K562 (cell line): ENCODE results near the gene VPS37D. TPM values are rescaled to one million over a fixed set of nuclear protein-coding genes. Genes with fewer than 3 reads are reported as not detected.

Experiments used
- FOXA3 ChIP-seq, 2 experiments: fragments of 450-650 bp in 1 of 2; sonication (generic) in 1 of 2; formaldehyde crosslinking; IDR thresholded peaks in 1 of 2; conservative IDR thresholded peaks in 1 of 2; 2 replicates each; pipeline versions ENCODE4 v1.4.0 to v1.8.0; 2020 to 2022; ENCODE audit warnings: mild to moderate bottlenecking in 2 of 2, missing genetic modification reagents in 1 of 2
- FOXK1 ChIP-seq: sonication (generic); formaldehyde crosslinking; IDR thresholded peaks from 2 replicates; pipeline ENCODE4 v1.8.0; 2022; ENCODE audit warnings: missing genetic modification reagents, mild to moderate bottlenecking, borderline replicate concordance
- JUND ChIP-seq, 2 experiments: IDR thresholded peaks; 2 replicates in 1 of 2; 3 replicates in 1 of 2; pipeline ENCODE4 v1.6.1; 2011; ENCODE audit warnings: borderline replicate concordance in 2 of 2, low read depth in 2 of 2, low read length in 2 of 2, improper control_type of control experiment in 1 of 2, missing biosample characterization in 1 of 2, missing genetic modification characterization in 1 of 2, missing genetic modification reagents in 1 of 2
- MCM3 ChIP-seq: fragments of 450-650 bp; IDR thresholded peaks from 2 replicates; pipeline ENCODE4 v1.6.1; 2016
- NEUROD1 ChIP-seq: fragments of 150-350 bp; IDR thresholded peaks from 2 replicates; pipeline ENCODE4 v1.6.1; 2014; ENCODE audit warnings: borderline replicate concordance, low read length, low read depth; ENCODE audit not compliant: partially characterized antibody
- NFE2 ChIP-seq: IDR thresholded peaks from 2 replicates; pipeline ENCODE4 v1.6.1; 2014; ENCODE audit warnings: antibody characterized with exemption, low read depth
- NFYB ChIP-seq: IDR thresholded peaks from 2 replicates; pipeline ENCODE4 v1.6.1; 2011; ENCODE audit warnings: mild to moderate bottlenecking, moderate library complexity; ENCODE audit not compliant: insufficient read length; ENCODE audit errors: extremely low read depth
- RBBP5 ChIP-seq: fragments of 200-600 bp; sonication (generic); IDR thresholded peaks from 2 replicates; pipeline ENCODE4 v1.6.1; 2012; ENCODE audit warnings: borderline replicate concordance, mild to moderate bottlenecking, low read length, control low read depth, inconsistent platforms; ENCODE audit not compliant: insufficient read depth, poor library complexity, severe bottlenecking
- RFX7 ChIP-seq: fragments of 250-450 bp; sonication (Bioruptor Pico); IDR thresholded peaks from 2 replicates; pipeline ENCODE4 v1.5.1; 2021; ENCODE audit warnings: mild to moderate bottlenecking
- SIN3A ChIP-seq, 2 experiments: fragments of 150-350 bp in 1 of 2; IDR thresholded peaks; 2 replicates each; pipeline ENCODE4 v1.6.1; 2011 to 2016; ENCODE audit warnings: borderline replicate concordance in 2 of 2, low read depth in 2 of 2, low read length in 2 of 2, mild to moderate bottlenecking in 2 of 2, moderate library complexity in 2 of 2; ENCODE audit not compliant: control insufficient read depth in 1 of 2
- STAG1 ChIP-seq: sonication (generic); formaldehyde crosslinking; IDR thresholded peaks from 2 replicates; pipeline ENCODE4 v1.5.0; 2020; ENCODE audit warnings: missing genetic modification reagents, borderline replicate concordance
- TSC22D4 ChIP-seq: fragments of 450-650 bp; IDR thresholded peaks from 2 replicates; pipeline ENCODE4 v1.6.1; 2016; ENCODE audit warnings: missing genetic modification characterization, missing biosample characterization, control low read depth
- ZC3H8 ChIP-seq: fragments of 450-650 bp; IDR thresholded peaks from 2 replicates; pipeline ENCODE4 v1.6.1; 2017
- ZNF140 ChIP-seq: fragments of 250-450 bp; sonication (Bioruptor Pico); IDR thresholded peaks from 2 replicates; pipeline ENCODE4 v1.8.0; 2021; ENCODE audit warnings: moderate library complexity, mild to moderate bottlenecking, inconsistent platforms
- ZNF431 ChIP-seq: sonication (generic); formaldehyde crosslinking; IDR thresholded peaks from 2 replicates; pipeline ENCODE4 v1.8.0; 2022; ENCODE audit warnings: mild to moderate bottlenecking, missing genetic modification reagents
- ZNF57 ChIP-seq: fragments of 450-650 bp; formaldehyde crosslinking; IDR thresholded peaks from 2 replicates; pipeline ENCODE4 v1.4.0; 2020; ENCODE audit warnings: mild to moderate bottlenecking, moderate library complexity
- polyA plus RNA-seq, 8 experiments: library from polyadenylated mRNA; depleted of rRNA in 4 of 8; stranded (reverse) in 5 of 8; unstranded in 3 of 8; fragments of >200 nt; fragmentation: Nextera tagmentation in 2 of 8; fragmentation: Illumina TruSeq in 1 of 8; extraction: Ambion mirVana in 2 of 8; extraction: Trizol in 1 of 8; gene quantifications; 2 replicates each; pipeline versions ENCODE4 v1.2.1 to v1.2.3, GENCODE V29; 2011 to 2014; ENCODE audit warnings: inconsistent platforms in 1 of 8, missing spikeins in 1 of 8
- total RNA-seq, 7 experiments: library from RNA; depleted of rRNA in 6 of 7; stranded (reverse); fragments of >200 nt in 6 of 7; fragmentation: Illumina TruSeq in 2 of 7; extraction: Trizol in 2 of 7; gene quantifications; 2 replicates each; pipeline versions ENCODE4 v1.2.1 to v1.2.3, GENCODE V29; 2011 to 2021; ENCODE audit warnings: low replicate concordance in 1 of 7
- TF ChIP-seq, protein P1 (sequence below): fragments of 450-650 bp; IDR thresholded peaks from 2 replicates; pipeline ENCODE4 v1.6.1; 2016; ENCODE audit warnings: missing biosample characterization, missing genetic modification characterization
- TF ChIP-seq, protein P2 (sequence below), 2 experiments: fragments of 450-650 bp; IDR thresholded peaks; 2 replicates each; pipeline ENCODE4 v1.6.1; 2016; ENCODE audit warnings: mild to moderate bottlenecking in 2 of 2, borderline replicate concordance in 1 of 2, low read depth in 1 of 2, moderate library complexity in 1 of 2

VPS37D gene
- total and polyA plus RNA-seq, 9 of the 15 experiments (the other 6 are each of a cell fraction or from before 2014, with no cell fraction given): 0.25 to 2.3 (median 1.0) TPM; not detected in 3

DNA sequence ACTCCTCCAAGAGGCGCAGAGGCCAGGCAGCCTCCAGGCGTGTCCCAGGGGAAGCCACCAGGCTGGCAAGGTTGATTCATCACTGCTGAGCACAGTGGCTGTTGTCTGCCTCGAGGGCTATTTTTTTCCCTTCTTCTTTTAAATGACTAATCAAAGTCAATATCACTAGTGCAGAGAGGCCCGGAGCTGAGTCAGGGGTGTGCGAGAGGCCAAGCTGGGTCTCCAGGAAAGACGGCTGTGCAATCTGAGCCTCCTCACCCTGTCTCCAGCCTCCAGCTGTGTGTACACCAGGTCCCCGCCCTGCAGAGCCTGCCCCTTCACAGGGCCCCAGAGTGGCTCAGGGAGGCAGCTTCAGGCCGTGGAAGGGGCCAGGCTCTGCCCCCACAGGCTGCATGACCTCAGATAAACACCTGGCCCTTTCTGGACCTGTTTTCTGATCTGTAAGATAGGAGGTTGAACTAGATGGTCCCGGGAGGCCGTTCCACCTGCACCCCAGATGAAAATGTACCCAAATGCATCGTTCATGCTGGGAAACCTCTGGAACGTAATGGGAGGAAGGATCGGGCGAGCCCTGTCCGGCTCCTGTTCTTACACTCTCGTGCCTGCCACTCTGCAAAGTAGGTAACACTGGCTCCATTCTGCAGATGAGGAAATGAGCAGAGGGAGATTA is 48.2 kb downstream of the VPS37D start (continued):
- no peak for TF ChIP-seq RFX7 (CRISPR knock-in tag)
- no peak for TF ChIP-seq MCM3
- TF ChIP-seq, protein P1, sequence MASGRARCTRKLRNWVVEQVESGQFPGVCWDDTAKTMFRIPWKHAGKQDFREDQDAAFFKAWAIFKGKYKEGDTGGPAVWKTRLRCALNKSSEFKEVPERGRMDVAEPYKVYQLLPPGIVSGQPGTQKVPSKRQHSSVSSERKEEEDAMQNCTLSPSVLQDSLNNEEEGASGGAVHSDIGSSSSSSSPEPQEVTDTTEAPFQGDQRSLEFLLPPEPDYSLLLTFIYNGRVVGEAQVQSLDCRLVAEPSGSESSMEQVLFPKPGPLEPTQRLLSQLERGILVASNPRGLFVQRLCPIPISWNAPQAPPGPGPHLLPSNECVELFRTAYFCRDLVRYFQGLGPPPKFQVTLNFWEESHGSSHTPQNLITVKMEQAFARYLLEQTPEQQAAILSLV (tag): no peak
- TF ChIP-seq NFE2: peak; percentile 83
- TF ChIP-seq ZNF431 (CRISPR knock-in tag): 0 out of 2 replicates have a peak, but pooled peaks have one; percentile 8
- peak; percentile 29 for TF ChIP-seq RBBP5
- TF ChIP-seq, protein P2, sequence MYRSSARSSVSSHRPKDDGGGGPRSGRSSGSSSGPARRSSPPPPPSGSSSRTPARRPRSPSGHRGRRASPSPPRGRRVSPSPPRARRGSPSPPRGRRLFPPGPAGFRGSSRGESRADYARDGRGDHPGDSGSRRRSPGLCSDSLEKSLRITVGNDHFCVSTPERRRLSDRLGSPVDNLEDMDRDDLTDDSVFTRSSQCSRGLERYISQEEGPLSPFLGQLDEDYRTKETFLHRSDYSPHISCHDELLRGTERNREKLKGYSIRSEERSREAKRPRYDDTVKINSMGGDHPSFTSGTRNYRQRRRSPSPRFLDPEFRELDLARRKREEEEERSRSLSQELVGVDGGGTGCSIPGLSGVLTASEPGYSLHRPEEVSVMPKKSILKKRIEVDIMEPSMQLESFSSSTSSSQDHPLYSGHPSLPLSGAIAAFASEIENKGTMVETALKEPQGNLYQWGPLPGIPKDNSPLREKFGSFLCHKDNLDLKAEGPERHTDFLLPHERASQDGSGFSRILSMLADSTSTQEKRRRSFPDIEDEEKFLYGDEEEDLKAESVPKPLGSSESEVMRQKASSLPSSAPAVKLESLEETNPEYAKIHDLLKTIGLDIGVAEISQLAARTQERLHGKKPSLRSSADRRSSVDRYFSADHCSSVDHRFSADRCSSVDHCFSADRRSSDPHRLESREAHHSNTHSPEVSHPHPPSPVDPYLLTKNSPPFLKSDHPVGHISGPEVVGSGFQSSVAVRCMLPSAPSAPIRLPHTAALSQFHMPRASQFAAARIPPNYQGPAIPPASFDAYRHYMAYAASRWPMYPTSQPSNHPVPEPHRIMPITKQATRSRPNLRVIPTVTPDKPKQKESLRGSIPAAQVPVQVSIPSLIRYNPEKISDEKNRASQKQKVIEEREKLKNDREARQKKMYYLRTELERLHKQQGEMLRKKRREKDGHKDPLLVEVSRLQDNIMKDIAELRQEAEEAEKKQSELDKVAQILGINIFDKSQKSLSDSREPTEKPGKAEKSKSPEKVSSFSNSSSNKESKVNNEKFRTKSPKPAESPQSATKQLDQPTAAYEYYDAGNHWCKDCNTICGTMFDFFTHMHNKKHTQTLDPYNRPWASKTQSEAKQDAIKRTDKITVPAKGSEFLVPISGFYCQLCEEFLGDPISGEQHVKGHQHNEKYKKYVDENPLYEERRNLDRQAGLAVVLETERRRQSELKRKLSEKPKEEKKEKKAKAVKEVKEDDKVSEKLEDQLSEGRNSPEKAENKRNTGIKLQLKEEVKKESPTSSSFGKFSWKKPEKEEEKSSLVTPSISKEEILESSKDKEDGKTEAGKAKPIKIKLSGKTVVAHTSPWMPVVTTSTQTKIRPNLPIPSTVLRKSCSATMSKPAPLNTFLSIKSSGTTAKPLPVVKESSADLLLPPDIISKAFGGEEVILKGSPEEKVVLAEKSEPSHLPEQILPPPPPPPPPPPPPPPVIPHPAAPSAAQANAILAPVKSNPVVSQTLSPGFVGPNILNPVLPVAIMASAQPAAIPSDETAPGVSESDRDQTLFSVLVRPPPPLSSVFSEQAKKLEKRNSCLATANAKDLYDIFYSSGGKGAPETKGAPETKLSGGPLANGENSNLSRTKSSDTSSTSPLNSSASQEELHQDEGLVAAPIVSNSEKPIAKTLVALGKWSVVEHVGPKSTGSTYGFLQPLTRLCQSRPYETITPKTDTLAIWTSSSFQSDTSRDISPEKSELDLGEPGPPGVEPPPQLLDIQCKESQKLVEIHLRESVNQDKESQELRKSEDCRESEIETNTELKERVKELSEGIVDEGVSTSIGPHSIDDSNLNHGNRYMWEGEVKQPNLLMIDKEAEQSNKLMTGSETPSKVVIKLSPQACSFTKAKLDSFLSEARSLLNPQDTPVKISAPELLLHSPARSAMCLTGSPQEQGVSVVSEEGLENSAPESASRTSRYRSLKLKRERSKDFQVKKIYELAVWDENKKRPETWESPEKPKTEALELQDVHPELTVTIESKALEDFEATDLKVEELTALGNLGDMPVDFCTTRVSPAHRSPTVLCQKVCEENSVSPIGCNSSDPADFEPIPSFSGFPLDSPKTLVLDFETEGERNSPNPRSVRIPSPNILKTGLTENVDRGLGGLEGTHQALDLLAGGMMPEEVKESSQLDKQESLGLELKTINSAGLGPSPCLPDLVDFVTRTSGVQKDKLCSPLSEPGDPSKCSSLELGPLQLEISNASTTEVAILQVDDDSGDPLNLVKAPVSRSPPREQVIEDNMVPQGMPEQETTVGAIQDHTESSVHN (IDR thresholded peaks at IDR 0.05; ENCODE audit: borderline replicate concordance in 1 of 2, low read depth in 1 of 2): no peak
- TF ChIP-seq ZC3H8: no peak
- no peak for TF ChIP-seq STAG1 (CRISPR knock-in tag)
- TF ChIP-seq TSC22D4: no peak
- TF ChIP-seq FOXA3 (CRISPR knock-in tag; conservative IDR thresholded peaks at IDR 0.05 in 1 of 2, IDR thresholded peaks at IDR 0.05 in 1 of 2): peak; percentile 93 to 99
- no peak for TF ChIP-seq ZNF140 (CRISPR knock-in tag)
- TF ChIP-seq FOXK1 (CRISPR knock-in tag): peak; percentile 12; the same call in 1 of the 2 replicates
- TF ChIP-seq JUND (IDR thresholded peaks at IDR 0.05; ENCODE audit: borderline replicate concordance, low read depth, low read length): peak; percentile 85
- peak; percentile 91; the same call in 2 of the 3 replicates for TF ChIP-seq JUND (tag; IDR thresholded peaks at IDR 0.05; ENCODE audit: borderline replicate concordance, low read depth, low read length)
- TF ChIP-seq SIN3A (IDR thresholded peaks at IDR 0.05; ENCODE audit: borderline replicate concordance in 2 of 2, control insufficient read depth in 1 of 2, low read depth in 2 of 2, low read length in 2 of 2): peak; percentile 77 to 86; a peak in 2 of 4 replicates
- no peak for TF ChIP-seq NFYB
- peak; percentile 36 for TF ChIP-seq NEUROD1
- no peak for TF ChIP-seq ZNF57 (CRISPR knock-in tag)
